ENCODE results near the gene ARL5B.
A peak's percentile ranks its signal among the peaks of the same experiment; 100 is the strongest.

ARL5B gene

DNA sequence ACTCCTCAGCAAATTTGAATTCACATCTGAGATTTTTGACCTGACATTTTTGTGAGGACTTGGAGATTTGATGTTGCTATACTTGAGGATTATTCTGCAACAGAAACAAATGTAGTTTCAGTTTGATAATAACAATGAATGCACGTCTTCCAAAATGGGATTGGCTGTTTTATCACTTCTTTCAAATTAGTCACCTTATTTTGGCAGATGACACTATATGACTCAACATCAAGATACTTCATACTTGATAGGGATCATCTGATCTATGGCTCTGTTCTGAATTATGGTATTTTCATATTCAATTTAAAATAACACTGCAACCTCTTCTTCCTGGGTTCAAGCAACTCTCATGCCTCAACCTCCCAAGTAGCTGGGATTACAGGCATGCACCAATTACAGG is 24.2 kb downstream of the ARL5B start:
- TF ChIP-seq GATA2 (IDR thresholded peaks at IDR 0.05; ENCODE audit: low read depth, low read length): no peak
- no peak for TF ChIP-seq GATA3 (IDR thresholded peaks at IDR 0.05; ENCODE audit: low read depth, low read length)

DNA sequence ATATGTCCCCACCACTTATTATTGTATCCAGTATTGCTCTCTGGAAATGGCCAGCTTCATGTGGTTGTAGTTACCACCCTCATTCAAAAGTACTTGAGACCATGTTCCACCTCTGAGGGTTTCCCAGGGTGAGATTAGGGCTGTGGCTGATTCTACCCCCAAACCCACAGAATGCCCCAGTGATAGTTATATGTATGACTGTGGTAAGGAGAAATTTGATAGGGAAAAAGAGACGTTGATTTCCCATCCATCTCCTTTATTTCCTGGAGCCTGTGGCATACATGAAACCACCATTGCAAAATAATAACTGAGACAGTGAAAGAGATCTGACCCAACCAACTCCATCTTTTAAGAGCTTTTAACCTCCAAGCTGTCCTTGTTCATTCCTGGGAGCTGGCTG is 25.2 kb downstream of the ARL5B start:
- no peak for TF ChIP-seq GATA2 (IDR thresholded peaks at IDR 0.05; ENCODE audit: low read depth, low read length)

DNA sequence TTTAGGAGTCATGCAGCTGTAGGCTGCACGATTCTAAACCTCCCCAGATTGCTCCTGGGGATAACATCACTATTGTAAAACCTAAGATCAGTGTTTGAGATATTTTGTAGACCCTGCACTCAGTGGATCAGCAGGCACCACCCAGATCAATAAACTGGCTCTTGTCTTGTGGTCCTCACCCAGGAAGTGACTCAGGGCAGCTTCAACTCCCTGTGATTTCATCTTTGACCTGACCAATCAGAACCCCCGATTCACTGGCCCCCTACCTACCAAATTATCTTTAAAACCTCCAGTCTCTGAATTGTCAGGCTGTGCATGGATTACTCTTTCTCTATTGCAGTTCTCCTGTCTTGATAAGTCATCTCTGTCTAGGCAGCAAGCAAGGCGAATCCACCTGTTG is 25.7 kb downstream of the ARL5B start:
- no peak for TF ChIP-seq GATA3 (IDR thresholded peaks at IDR 0.05; ENCODE audit: low read depth, low read length)
- TF ChIP-seq GATA2 (IDR thresholded peaks at IDR 0.05; ENCODE audit: low read depth, low read length): no peak

DNA sequence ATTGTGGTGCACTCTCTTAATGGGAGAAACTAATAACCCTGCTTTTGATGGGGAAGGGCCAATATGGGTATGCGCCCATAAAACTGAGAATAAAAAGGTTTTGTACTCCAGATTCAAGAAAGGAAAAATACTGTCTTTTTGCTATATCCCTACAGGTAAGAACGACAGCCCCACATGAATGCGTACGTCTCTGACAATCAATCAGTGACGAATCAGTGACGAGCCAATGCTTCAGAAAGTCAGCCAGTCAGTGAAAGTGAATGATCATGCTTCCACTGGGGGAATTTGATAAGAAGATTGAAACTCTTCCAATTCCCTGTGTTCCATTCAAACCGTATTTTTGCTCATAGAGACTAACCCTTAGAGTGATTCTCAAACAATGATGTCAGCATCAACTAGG is 26.3 kb downstream of the ARL5B start:
- TF ChIP-seq GATA2 (IDR thresholded peaks at IDR 0.05; ENCODE audit: low read depth, low read length) (no peak), GATA3 (IDR thresholded peaks at IDR 0.05; ENCODE audit: low read depth, low read length) (no peak)

DNA sequence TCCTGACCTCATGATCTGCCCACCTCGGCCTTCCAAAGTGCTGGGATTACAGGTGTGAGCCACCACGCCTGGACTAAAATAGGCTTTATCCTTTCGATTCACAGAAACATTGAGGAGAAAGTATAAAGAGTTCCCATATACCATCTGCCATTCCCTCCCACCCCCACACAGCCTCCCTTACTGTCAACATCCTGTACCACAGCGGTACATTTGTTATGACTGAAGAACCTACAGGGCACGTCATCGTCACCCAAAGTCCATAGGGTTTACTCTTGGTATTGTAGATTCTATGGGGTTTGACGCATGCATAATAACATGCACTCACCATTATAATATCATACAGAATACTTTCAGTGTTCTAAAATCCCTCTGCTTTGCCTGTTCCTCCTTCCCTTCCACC is 28.0 kb downstream of the ARL5B start:
- TF ChIP-seq GATA2 (IDR thresholded peaks at IDR 0.05; ENCODE audit: low read depth, low read length) (no peak), GATA3 (IDR thresholded peaks at IDR 0.05; ENCODE audit: low read depth, low read length) (no peak)

DNA sequence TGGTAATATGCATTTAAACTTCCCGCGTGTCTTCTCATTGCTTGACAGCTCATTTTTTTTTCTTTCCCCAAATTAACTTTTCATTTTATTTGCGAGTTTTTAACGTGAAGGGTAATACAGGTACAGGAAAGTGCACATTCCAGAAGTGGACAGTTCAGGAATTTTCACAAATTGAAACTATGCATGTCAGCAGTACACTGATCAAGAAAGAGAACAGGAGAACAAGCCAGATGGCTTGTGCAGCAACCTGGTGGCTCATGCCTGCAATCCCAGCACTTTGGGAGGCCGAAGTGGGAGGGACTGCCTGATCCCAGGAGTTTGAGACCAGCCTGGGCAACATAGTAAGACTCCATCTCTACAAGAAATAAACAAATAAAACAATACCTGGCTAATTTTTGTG is 28.5 kb downstream of the ARL5B start:
- TF ChIP-seq GATA3 (IDR thresholded peaks at IDR 0.05; ENCODE audit: low read depth, low read length) (no peak), GATA2 (IDR thresholded peaks at IDR 0.05; ENCODE audit: low read depth, low read length) (no peak)

DNA sequence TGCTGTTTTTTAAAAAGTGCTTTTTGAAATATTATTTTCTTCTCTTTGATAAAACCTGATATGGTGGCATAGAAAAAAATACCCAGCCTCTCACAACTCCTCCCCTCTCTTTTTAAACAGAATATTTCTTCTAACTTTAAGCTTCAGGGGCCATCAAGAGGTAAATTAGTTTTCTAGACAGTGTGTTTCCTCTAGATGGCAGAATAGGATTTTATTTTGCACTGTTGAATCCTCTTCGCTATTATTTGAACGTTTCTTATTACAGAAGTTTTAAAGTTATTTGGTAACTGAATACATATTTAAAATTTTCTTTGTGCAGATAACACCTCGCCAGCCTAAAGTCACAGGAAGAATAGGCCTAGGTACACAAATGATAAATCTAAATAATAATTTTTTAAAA is 30.3 kb downstream of the ARL5B start:
- TF ChIP-seq GATA2 (IDR thresholded peaks at IDR 0.05; ENCODE audit: low read depth, low read length) (no peak), GATA3 (IDR thresholded peaks at IDR 0.05; ENCODE audit: low read depth, low read length) (no peak)

DNA sequence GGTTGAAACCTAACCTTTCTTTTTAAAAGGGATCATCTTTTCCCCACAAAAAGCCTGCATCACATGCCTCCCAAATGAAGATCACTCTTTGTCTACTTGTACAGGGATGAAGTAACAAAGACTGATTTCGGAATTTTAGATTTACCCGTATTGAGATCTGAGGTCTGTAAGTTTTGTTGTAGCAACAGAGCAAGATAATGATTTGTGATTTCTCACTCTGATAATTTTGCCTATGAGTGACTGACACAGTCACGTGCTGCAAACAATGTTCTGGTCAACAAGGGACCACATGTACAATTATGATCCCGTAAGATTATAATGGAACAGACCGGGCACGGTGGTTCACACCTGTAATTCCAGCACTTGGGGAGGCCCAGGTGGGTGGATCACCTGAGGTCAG is 31.3 kb downstream of the ARL5B start:
- TF ChIP-seq GATA2 (IDR thresholded peaks at IDR 0.05; ENCODE audit: low read depth, low read length): no peak
- no peak for TF ChIP-seq GATA3 (IDR thresholded peaks at IDR 0.05; ENCODE audit: low read depth, low read length)

DNA sequence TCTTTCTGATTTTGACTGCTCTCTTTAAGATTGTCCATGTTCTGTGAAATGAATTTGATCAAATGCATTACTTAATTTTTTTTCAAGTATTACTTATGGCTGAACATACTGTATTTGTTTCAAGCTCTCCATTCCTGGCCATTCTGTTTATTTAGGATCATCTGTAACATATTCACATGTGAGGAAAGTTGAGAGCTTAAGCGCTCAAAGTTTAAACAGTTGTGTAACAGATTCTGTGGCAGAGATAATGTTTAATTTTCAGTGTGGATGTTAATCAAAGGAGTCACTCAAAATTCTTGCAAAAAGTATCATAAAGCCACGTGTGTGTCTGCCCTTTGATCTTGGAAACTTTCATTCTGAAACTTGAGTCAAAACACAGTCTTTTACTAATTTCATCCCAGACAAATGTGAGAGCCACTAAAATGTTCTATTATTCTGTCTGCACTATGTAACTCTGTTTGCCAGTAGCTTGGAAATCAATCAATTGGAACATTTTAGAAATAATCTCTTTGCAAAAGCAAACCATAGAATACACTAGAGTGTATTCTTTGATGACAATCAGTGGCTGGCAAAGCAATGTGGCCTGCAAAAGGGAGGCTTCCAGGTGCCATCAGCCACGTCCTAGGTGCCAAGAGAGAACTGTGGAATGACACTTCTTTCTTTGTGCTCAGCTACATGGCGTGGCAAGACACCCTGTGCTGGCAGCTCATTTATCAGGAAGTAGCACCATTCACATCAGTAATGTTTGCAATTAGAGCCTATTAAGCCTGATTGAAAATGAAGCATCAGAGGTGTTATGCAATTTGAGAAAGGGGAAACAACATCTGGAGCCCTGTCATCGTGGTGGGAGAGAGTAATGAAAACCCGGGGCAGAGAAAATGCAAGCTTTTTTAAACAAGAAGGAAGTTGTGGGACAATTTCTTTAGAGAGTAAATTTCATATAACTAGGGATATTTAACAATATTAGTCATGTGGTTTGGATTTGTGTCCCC is 40.9 kb downstream of the ARL5B start:
- no peak for TF ChIP-seq GATA2 (IDR thresholded peaks at IDR 0.05; ENCODE audit: low read depth, low read length)
- no peak for TF ChIP-seq GATA3 (IDR thresholded peaks at IDR 0.05; ENCODE audit: low read depth, low read length)

DNA sequence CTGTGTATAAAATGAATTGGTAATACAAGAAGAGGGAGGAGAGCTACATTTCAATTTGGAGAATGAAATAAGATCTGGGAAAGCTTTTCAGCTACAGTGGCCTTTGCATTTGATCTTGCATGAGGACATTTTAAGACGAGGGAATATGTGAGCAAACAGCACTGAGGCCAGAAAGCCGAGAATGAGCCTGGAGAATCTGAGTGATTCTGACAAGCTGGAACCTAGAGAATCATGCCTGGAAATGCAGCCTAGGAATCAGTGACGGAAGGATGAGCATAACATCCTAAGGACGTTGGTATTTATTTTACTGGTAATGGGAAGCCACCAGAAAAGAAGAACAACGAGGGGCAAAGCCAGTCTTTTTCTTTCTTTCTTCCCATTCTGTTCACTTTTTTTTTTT is 44.3 kb downstream of the ARL5B start:
- TF ChIP-seq GATA3 (IDR thresholded peaks at IDR 0.05; ENCODE audit: low read depth, low read length) (no peak), GATA2 (IDR thresholded peaks at IDR 0.05; ENCODE audit: low read depth, low read length) (no peak)

DNA sequence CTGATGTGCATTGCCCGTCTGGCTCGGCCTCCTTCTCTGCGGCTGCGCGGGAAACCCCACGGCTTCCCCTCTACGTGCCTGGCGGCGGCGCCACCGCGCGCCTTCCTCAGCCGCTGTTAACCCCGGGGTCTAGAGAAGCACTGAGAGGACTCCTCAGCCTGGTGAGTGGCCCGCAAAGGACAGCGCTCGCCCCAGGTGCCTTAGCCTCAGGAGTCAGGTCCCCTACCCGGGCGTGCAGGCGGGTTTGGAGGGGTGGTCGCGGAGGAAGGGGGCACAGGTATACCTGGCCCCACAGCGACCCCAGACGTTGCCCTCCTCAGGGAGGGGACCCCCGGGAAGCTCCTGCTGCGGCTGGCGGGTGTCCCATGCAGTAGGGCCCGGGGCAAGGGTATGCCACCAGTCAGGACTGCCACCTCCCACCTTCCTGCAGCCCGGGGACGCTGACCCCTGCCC is 51.0 kb downstream of the ARL5B start:
- TF ChIP-seq GATA3 (IDR thresholded peaks at IDR 0.05; ENCODE audit: low read depth, low read length) (no peak), GATA2 (IDR thresholded peaks at IDR 0.05; ENCODE audit: low read depth, low read length) (no peak)

DNA sequence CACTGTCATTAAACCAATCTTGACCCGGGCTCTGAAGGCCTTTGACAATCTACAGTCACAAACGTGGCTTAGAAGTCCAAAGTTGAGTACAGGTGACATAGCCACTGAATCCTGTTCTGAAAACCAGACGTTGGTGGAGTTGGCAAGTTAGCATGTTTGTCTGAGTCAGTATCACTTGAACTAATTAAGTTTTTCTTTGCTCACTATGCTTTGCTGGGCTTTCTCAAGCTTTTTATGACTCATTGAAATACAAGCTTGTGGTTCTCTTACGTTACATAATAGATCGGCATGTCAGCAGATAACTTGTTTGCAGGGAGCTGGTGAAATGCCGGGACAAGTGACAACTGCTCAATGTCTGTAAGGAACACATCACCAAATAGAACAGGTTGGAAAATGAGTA is 53.8 kb downstream of the ARL5B start:
- TF ChIP-seq GATA2 (IDR thresholded peaks at IDR 0.05; ENCODE audit: low read depth, low read length) (no peak), GATA3 (IDR thresholded peaks at IDR 0.05; ENCODE audit: low read depth, low read length) (no peak)

DNA sequence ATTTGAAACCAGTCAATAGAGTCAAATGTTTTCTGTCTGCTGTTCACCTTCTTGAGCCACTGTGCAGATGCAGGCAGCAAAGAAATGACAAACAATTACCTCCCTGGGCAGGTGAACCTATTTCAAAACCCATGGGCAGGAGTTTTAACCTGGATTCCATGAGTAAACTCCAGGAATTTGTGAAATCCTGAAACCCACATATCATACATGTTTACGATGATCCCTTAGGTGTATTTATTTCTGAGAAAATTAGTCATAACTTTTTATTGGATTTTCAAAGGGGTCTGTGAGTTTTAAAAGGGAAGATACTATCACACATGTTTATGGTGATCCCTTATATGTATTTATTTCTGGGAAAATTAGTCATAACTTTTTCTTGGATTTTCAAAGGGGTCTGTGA is 59.8 kb downstream of the ARL5B start:
- TF ChIP-seq GATA2 (IDR thresholded peaks at IDR 0.05; ENCODE audit: low read depth, low read length) (no peak), GATA3 (IDR thresholded peaks at IDR 0.05; ENCODE audit: low read depth, low read length) (no peak)

DNA sequence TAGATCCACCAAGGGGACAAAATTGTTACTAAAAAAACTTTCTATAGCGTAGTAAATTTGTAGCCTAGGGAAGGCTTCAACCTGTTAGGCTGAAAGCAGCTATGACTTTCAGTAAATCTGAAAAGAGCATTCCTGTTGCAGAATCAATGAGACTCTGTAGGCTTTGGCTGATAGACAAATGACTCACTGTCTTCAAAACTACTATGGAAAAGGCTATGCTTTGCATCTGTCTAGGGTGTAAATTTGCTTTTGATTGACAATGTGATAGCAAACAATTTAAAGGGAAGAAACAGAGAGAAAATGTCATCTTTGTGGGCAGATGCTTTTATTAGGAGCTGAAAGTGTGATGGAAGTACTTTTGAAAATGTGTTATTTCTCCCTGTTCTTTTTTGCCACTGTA is 60.6 kb downstream of the ARL5B start:
- TF ChIP-seq GATA3 (IDR thresholded peaks at IDR 0.05; ENCODE audit: low read depth, low read length): no peak
- TF ChIP-seq GATA2 (IDR thresholded peaks at IDR 0.05; ENCODE audit: low read depth, low read length): no peak

DNA sequence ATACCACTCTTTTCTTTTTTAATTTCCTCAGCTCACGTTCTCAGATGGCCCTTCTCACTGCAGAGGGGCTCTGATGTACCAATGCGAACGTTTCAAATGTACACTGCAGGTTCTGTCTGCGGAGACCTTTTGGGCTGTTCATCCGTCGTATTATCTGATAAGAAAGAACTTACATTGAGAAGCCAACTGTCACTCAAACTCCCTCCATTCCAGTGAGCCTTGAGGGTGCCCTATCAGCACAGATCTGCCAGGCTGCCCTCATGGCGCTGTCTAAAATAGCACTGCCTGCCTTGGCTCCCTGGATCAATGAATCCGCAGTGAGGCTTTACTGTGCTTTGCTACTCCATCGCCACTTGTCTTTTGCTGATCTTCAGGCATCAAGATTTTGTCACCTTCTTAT is 61.8 kb downstream of the ARL5B start:
- TF ChIP-seq GATA2 (IDR thresholded peaks at IDR 0.05; ENCODE audit: low read depth, low read length) (peak; percentile 63), GATA3 (IDR thresholded peaks at IDR 0.05; ENCODE audit: low read depth, low read length) (no peak)

All from SH-SY5Y (cell line).